Fibroblast of lung (primary cell): ENCODE measurements around the gene MYO6. TPM values are rescaled to one million over a fixed set of nuclear protein-coding genes. Genes with fewer than 3 reads are reported as not detected.
A peak's percentile ranks its signal among the peaks of the same experiment; 100 is the strongest.

ENCODE experiments used
- DNase-seq, 2 donors: peaks; one replicate each; pipeline versions ENCODE4 v3.0.0 to v3.0.0-alpha.2; 2010; ENCODE audit warnings: low read depth in 2 of 2
- H2AFZ ChIP-seq: 2 replicates; pipeline ENCODE4 v1.5.1; 2012; ENCODE audit warnings: low read length, control low read depth, inconsistent platforms
- H3K27ac ChIP-seq: 2 replicates; pipeline ENCODE4 v1.5.1; 2011; ENCODE audit warnings: low read length, control low read depth; ENCODE audit not compliant: insufficient read depth
- H3K27me3 ChIP-seq: 2 replicates; pipeline ENCODE4 v1.5.1; 2011; ENCODE audit warnings: mild to moderate bottlenecking, low read length; ENCODE audit not compliant: control insufficient read depth, insufficient read depth
- H3K36me3 ChIP-seq: 2 replicates; pipeline ENCODE4 v1.5.1; 2011; ENCODE audit warnings: low read length; ENCODE audit not compliant: control insufficient read depth, insufficient read depth
- H3K4me1 ChIP-seq: 2 replicates; pipeline ENCODE4 v1.5.1; 2011; ENCODE audit warnings: low read length; ENCODE audit not compliant: control insufficient read depth, insufficient read depth; ENCODE audit errors: extremely low read depth
- H3K4me2 ChIP-seq: 2 replicates; pipeline ENCODE4 v1.5.1; 2011; ENCODE audit warnings: low read length, control low read depth; ENCODE audit not compliant: insufficient read depth; ENCODE audit errors: extremely low read depth
- H3K4me3 ChIP-seq, 4 experiments: fragments of 200-600 bp in 1 of 4; sonication (generic) in 1 of 4; replicated peaks in 1 of 4; 2 replicates each; pipeline ENCODE4 v1.5.1; 2011 to 2016; ENCODE audit warnings: low read length in 4 of 4, low read depth in 3 of 4, mild to moderate bottlenecking in 3 of 4, control low read depth in 2 of 4, inconsistent platforms in 1 of 4, mixed read lengths in 1 of 4; ENCODE audit not compliant: insufficient read depth in 1 of 4; ENCODE audit errors: control extremely low read depth in 1 of 4
- H3K79me2 ChIP-seq: 2 replicates; pipeline ENCODE4 v1.5.1; 2012; ENCODE audit warnings: mild to moderate bottlenecking, low read length, inconsistent platforms; ENCODE audit not compliant: control insufficient read depth, insufficient read depth
- H3K9ac ChIP-seq: 2 replicates; pipeline ENCODE4 v1.5.1; 2011; ENCODE audit warnings: mild to moderate bottlenecking, low read length, control low read depth; ENCODE audit not compliant: insufficient read depth
- H3K9me3 ChIP-seq: 2 replicates; pipeline ENCODE4 v1.5.1; 2012; ENCODE audit warnings: low read depth, low read length; ENCODE audit not compliant: control insufficient read depth, insufficient read depth
- H4K20me1 ChIP-seq: 2 replicates; pipeline ENCODE4 v1.5.1; 2011; ENCODE audit warnings: low read length; ENCODE audit not compliant: control insufficient read depth, insufficient read depth; ENCODE audit errors: extremely low read depth
- CTCF ChIP-seq, 2 donors: IDR thresholded peaks in 1 of 2; conservative IDR thresholded peaks in 1 of 2; 1 replicate in 1 of 2; 2 replicates in 1 of 2; pipeline ENCODE4 v1.5.1; 2011 to 2012; ENCODE audit warnings: low read length in 2 of 2, control low read depth in 1 of 2, inconsistent platforms in 1 of 2, low read depth in 1 of 2, mild to moderate bottlenecking in 1 of 2
- EZH2 ChIP-seq: IDR thresholded peaks from 2 replicates; pipeline ENCODE4 v1.5.1; 2012; ENCODE audit warnings: low read length, control low read depth, mild to moderate bottlenecking; ENCODE audit errors: missing control alignments
- polyA plus RNA-seq, 2 donors: library from polyadenylated mRNA; depleted of rRNA in 1 of 2; stranded (reverse) in 1 of 2; unstranded in 1 of 2; fragments of >200 nt; gene quantifications; 2 replicates each; pipeline ENCODE4 v1.2.1, GENCODE V29; 2011 to 2012; ENCODE audit warnings: missing spikeins in 1 of 2
- total RNA-seq: library from RNA; depleted of rRNA; stranded (reverse); fragments of >200 nt; gene quantifications from 2 replicates; pipeline ENCODE4 v1.2.1, GENCODE V29; 2014

The MYO6 gene
- total and polyA plus RNA-seq, 2 donors (not counting 1 experiment from before 2014, with no cell fraction given): 16.9 to 24.9 TPM

- Histone ChIP-seq H3K9ac (no peak overlapping the region), H4K20me1 (no peaks in the 10 kb centered on the region), H3K79me2 (no peaks in the 10 kb centered on the region), H3K36me3 (no peaks in the 10 kb centered on the region), H2AFZ (no peak overlapping the region), H3K4me1 (no peaks in the 10 kb centered on the region), H3K9me3 (no peaks in the 10 kb centered on the region), H3K4me2 (no peak overlapping the region), H3K4me3 (no peak overlapping the region), H3K27me3 (no peaks in the 10 kb centered on the region), H3K27ac (no peak overlapping the region)
- TF ChIP-seq EZH2: no peak
- TF ChIP-seq CTCF (conservative IDR thresholded peaks at IDR 0.05 in 1 of 2, IDR thresholded peaks at IDR 0.05 in 1 of 2; ENCODE audit: low read depth in 1 of 2, low read length in 2 of 2): no peak
- DNase-seq: no peak
Observed at GRCh38 chr6:75827163-75827562, 78.1 kb downstream of the MYO6 start.

- H3K4me1 ChIP-seq: no peaks in the 10 kb centered on the region
- H3K79me2 ChIP-seq: no peaks in the 10 kb centered on the region
- no peak overlapping the region for H3K27ac ChIP-seq
- no peak overlapping the region for H3K4me2 ChIP-seq
- H3K36me3 ChIP-seq: no peaks in the 10 kb centered on the region
- H4K20me1 ChIP-seq: no peaks in the 10 kb centered on the region
- H2AFZ ChIP-seq: no peak overlapping the region
- no peak overlapping the region for H3K4me3 ChIP-seq
- H3K27me3 ChIP-seq: no peaks in the 10 kb centered on the region
- no peak overlapping the region for H3K9ac ChIP-seq
- DNase-seq: peak in 1 of 2 donors; percentile 90
- no peaks in the 10 kb centered on the region for H3K9me3 ChIP-seq
- TF ChIP-seq CTCF (conservative IDR thresholded peaks at IDR 0.05 in 1 of 2, IDR thresholded peaks at IDR 0.05 in 1 of 2; ENCODE audit: low read depth in 1 of 2, low read length in 2 of 2) (no peak), EZH2 (no peak)
Observed at GRCh38 chr6:75830959-75831885, 82.2 kb downstream of the MYO6 start.

GRCh38 chr6:75834447-75834846 is 85.4 kb downstream of the MYO6 start:
- no peaks in the 10 kb centered on the region for H3K36me3 ChIP-seq
- DNase-seq: no peak
- H4K20me1 ChIP-seq: no peaks in the 10 kb centered on the region
- H3K27me3 ChIP-seq: no peaks in the 10 kb centered on the region
- no peaks in the 10 kb centered on the region for H3K79me2 ChIP-seq
- H3K9me3 ChIP-seq: no peaks in the 10 kb centered on the region
- no peak overlapping the region for H3K27ac ChIP-seq
- TF ChIP-seq EZH2: no peak
- TF ChIP-seq CTCF (conservative IDR thresholded peaks at IDR 0.05 in 1 of 2, IDR thresholded peaks at IDR 0.05 in 1 of 2; ENCODE audit: low read depth in 1 of 2, low read length in 2 of 2): no peak
- H3K4me3 ChIP-seq: no peak overlapping the region
- no peak overlapping the region for H2AFZ ChIP-seq
- H3K4me1 ChIP-seq: no peaks in the 10 kb centered on the region
- no peak overlapping the region for H3K4me2 ChIP-seq
- H3K9ac ChIP-seq: no peak overlapping the region
